Esophagus muscularis mucosa (tissue), 4 donors: ENCODE measurements around the gene MARK1.

ENCODE experiments used
- CTCF ChIP-seq, 3 experiments: fragments of 200-600 bp in 2 of 3; fragments of 450-650 bp in 1 of 3; sonication (generic) in 2 of 3; IDR thresholded peaks; one replicate each; pipeline ENCODE4 v1.5.1; 2017 to 2019; ENCODE audit warnings: antibody characterized with exemption in 3 of 3, mild to moderate bottlenecking in 2 of 3, moderate library complexity in 1 of 3
- EP300 ChIP-seq: sonication (generic); formaldehyde crosslinking; IDR thresholded peaks from one replicate; pipeline ENCODE4 v1.6.1; 2017; ENCODE audit warnings: antibody characterized with exemption
- POLR2A ChIP-seq: fragments of 450-650 bp; IDR thresholded peaks from one replicate; pipeline ENCODE4 v1.6.1; 2017; ENCODE audit warnings: antibody characterized with exemption, moderate library complexity, mild to moderate bottlenecking, low read depth

DNA sequence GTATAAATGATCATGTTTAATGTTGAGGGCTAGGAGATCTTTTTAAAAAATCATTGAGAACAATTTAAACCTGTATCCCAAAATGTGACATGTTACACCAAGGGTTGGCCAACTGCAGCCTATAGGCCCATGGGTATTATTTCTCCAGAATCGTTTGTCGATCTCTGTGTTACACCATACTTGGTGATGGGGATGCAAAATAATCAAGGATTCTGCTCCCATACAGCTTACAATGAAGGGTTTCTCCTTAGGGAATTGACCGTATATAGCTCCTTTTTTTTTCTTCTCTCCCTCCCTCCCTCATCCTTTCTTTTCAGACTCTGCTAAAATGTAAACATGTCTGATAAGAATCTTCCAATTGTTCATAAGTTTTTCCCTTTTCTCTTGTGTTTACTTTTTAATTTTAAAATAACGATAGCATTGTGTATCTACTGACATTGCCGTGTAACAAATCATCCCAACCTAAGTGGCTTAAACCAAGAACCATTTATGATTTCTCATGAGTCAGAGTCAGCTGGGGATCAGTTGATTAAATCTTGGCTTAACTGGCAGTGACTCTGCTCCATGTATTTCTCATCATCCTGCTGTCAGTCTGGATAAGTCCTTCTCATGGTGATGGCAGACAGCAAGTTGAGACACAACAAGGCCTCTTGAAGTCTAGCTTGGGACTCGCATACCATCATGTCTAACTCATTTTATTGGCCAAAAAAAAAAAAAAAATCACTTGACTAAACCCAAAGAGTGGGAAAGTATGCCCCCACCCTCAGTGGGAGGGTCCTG, 48.0 kb downstream of the MARK1 start:
- TF ChIP-seq POLR2A (no peak), EP300 (no peak), CTCF (IDR thresholded peaks at IDR 0.05) (no peak)
